H9 (cell line): ENCODE data around the gene NTRK3. TPM values are rescaled to one million over a fixed set of nuclear protein-coding genes. Genes with fewer than 3 reads are reported as not detected.

Experiments
- DNase-seq: peaks from one replicate; pipeline ENCODE4 v3.0.0-alpha.2; 2017
- H2AFZ ChIP-seq: one replicate; pipeline ENCODE4 v1.6.1; 2013; ENCODE audit warnings: mild to moderate bottlenecking, low read length, control low read depth, moderate library complexity
- H2AK5ac ChIP-seq: 2 replicates; pipeline ENCODE4 v1.6.1; 2013; ENCODE audit warnings: low read length, control low read depth, mixed read lengths; ENCODE audit not compliant: insufficient read length
- H2BK120ac ChIP-seq: one replicate; pipeline ENCODE4 v1.6.1; 2013; ENCODE audit warnings: low read depth, mild to moderate bottlenecking, low read length, control low read depth, inconsistent platforms; ENCODE audit not compliant: poor library complexity, severe bottlenecking
- H2BK12ac ChIP-seq: 2 replicates; pipeline ENCODE4 v1.6.1; 2013; ENCODE audit warnings: low read length, control low read depth, mixed read lengths, low read depth; ENCODE audit not compliant: insufficient read length
- H2BK15ac ChIP-seq: 2 replicates; pipeline ENCODE4 v1.6.1; 2013; ENCODE audit warnings: low read depth, low read length, control low read depth
- H2BK20ac ChIP-seq: one replicate; pipeline ENCODE4 v1.6.1; 2013; ENCODE audit warnings: low read depth, mild to moderate bottlenecking, low read length, control low read depth, inconsistent platforms; ENCODE audit not compliant: poor library complexity, severe bottlenecking
- H2BK5ac ChIP-seq: 2 replicates; pipeline ENCODE4 v1.6.1; 2013; ENCODE audit warnings: low read length, control low read depth, mixed read lengths; ENCODE audit not compliant: insufficient read length
- H3K14ac ChIP-seq: 2 replicates; pipeline ENCODE4 v1.6.1; 2013; ENCODE audit warnings: low read length, control low read depth; ENCODE audit not compliant: insufficient read depth
- H3K18ac ChIP-seq: 2 replicates; pipeline ENCODE4 v1.6.1; 2013; ENCODE audit warnings: low read depth, mild to moderate bottlenecking, mixed read lengths, low read length, control low read depth; ENCODE audit not compliant: insufficient read length
- H3K23ac ChIP-seq: 2 replicates; pipeline ENCODE4 v1.6.1; 2013; ENCODE audit warnings: low read length, control low read depth, mixed read lengths, low read depth; ENCODE audit not compliant: insufficient read length
- H3K23me2 ChIP-seq: 2 replicates; pipeline ENCODE4 v1.6.1; 2013; ENCODE audit warnings: low read depth, mild to moderate bottlenecking, mixed read lengths, low read length, control low read depth; ENCODE audit not compliant: insufficient read length, poor library complexity, severe bottlenecking
- H3K27ac ChIP-seq: 2 replicates; pipeline ENCODE4 v1.5.1; 2013; ENCODE audit warnings: low read length, control low read depth, mixed read lengths, low read depth; ENCODE audit not compliant: insufficient read length
- H3K27me3 ChIP-seq: 2 replicates; pipeline ENCODE4 v1.6.1; 2013; ENCODE audit warnings: low read length, control low read depth, inconsistent platforms; ENCODE audit not compliant: insufficient read depth
- H3K4ac ChIP-seq: 2 replicates; pipeline ENCODE4 v1.6.1; 2013; ENCODE audit warnings: low read depth, mild to moderate bottlenecking, control low read depth, inconsistent platforms, low read length, moderate library complexity
- H3K4me1 ChIP-seq: 2 replicates; pipeline ENCODE4 v1.6.1; 2013; ENCODE audit warnings: low read length, control low read depth, inconsistent platforms; ENCODE audit not compliant: insufficient read depth
- H3K4me2 ChIP-seq: 2 replicates; pipeline ENCODE4 v1.6.1; 2013; ENCODE audit warnings: low read length, control low read depth, mixed read lengths; ENCODE audit not compliant: insufficient read length, insufficient read depth
- H3K56ac ChIP-seq: 2 replicates; pipeline ENCODE4 v1.6.1; 2013; ENCODE audit warnings: low read depth, mild to moderate bottlenecking, mixed read lengths, low read length, control low read depth; ENCODE audit not compliant: insufficient read length
- H3K79me1 ChIP-seq: 2 replicates; pipeline ENCODE4 v1.6.1; 2013; ENCODE audit warnings: low read depth, mild to moderate bottlenecking, moderate library complexity, low read length, control low read depth, inconsistent platforms; ENCODE audit not compliant: insufficient read depth, poor library complexity, severe bottlenecking
- H3K79me2 ChIP-seq: 2 replicates; pipeline ENCODE4 v1.6.1; 2013; ENCODE audit warnings: low read length, control low read depth, inconsistent platforms; ENCODE audit not compliant: insufficient read depth
- H3K9ac ChIP-seq: 2 replicates; pipeline ENCODE4 v1.6.1; 2013; ENCODE audit warnings: low read length, control low read depth, mixed read lengths; ENCODE audit not compliant: insufficient read length; ENCODE audit errors: extremely low read depth
- H3K9me3 ChIP-seq: one replicate; pipeline ENCODE4 v1.6.1; 2013; ENCODE audit warnings: low read depth, low read length, inconsistent platforms; ENCODE audit not compliant: control insufficient read depth
- H3T11ph ChIP-seq: one replicate; pipeline ENCODE4 v1.6.1; 2013; ENCODE audit warnings: mild to moderate bottlenecking, low read length, control low read depth, inconsistent platforms
- H4K20me1 ChIP-seq: one replicate; pipeline ENCODE4 v1.6.1; 2013; ENCODE audit not compliant: control insufficient read depth, insufficient read length, insufficient read depth
- H4K5ac ChIP-seq: 2 replicates; pipeline ENCODE4 v1.6.1; 2013; ENCODE audit warnings: low read depth, mild to moderate bottlenecking, mixed read lengths, low read length, control low read depth; ENCODE audit not compliant: insufficient read length
- H4K8ac ChIP-seq: replicated peaks from 2 replicates; pipeline ENCODE4 v1.6.1; 2013; ENCODE audit warnings: low read length, control low read depth, mixed read lengths, low read depth; ENCODE audit not compliant: insufficient read length
- H4K91ac ChIP-seq: 2 replicates; pipeline ENCODE4 v1.6.1; 2013; ENCODE audit warnings: low read depth, mild to moderate bottlenecking, moderate library complexity, mixed read lengths, low read length, control low read depth; ENCODE audit not compliant: insufficient read length
- H3K27ac Mint-ChIP-seq, 3 experiments: 2 replicates in 2 of 3; 3 replicates in 1 of 3; pipeline ENCODE4 v1.8.0; 2020 to 2021; ENCODE audit warnings: mixed read lengths in 3 of 3, mild to moderate bottlenecking in 1 of 3, moderate library complexity in 1 of 3
- H3K27me3 Mint-ChIP-seq: 2 replicates; pipeline ENCODE4 v1.8.0; 2021; ENCODE audit warnings: low read depth, mild to moderate bottlenecking, moderate library complexity, mixed read lengths
- H3K36me3 Mint-ChIP-seq, 3 experiments: 2 replicates in 2 of 3; 3 replicates in 1 of 3; pipeline ENCODE4 v1.8.0; 2020 to 2021; ENCODE audit warnings: low read depth in 3 of 3, mixed read lengths in 3 of 3; ENCODE audit not compliant: insufficient read depth in 1 of 3
- H3K4me1 Mint-ChIP-seq, 2 experiments: 2 replicates each; pipeline ENCODE4 v1.8.0; 2020; ENCODE audit warnings: mixed read lengths in 2 of 2
- H3K4me3 Mint-ChIP-seq, 2 experiments: 2 replicates in 1 of 2; 3 replicates in 1 of 2; pipeline ENCODE4 v1.8.0; 2020 to 2021; ENCODE audit warnings: mild to moderate bottlenecking in 2 of 2, mixed read lengths in 2 of 2, moderate library complexity in 1 of 2
- H3K9me3 Mint-ChIP-seq, 2 experiments: 2 replicates in 1 of 2; 3 replicates in 1 of 2; pipeline ENCODE4 v1.8.0; 2020; ENCODE audit warnings: mild to moderate bottlenecking in 2 of 2, mixed read lengths in 2 of 2, moderate library complexity in 1 of 2
- CTCF ChIP-seq: fragments of 200-600 bp; sonication (generic); conservative IDR thresholded peaks from 3 replicates; pipeline ENCODE4 v1.8.0; 2021; ENCODE audit warnings: antibody characterized with exemption, mild to moderate bottlenecking
- WGBS: extraction: QIAGEN DNeasy Blood & Tissue Kit; methylation state at CpG from one replicate; pipeline ENCODE4 v1.1.7; 2013; ENCODE audit warnings: missing lambda C conversion rate, low lambda C conversion rate, mixed read lengths; ENCODE audit not compliant: insufficient read length; ENCODE audit errors: extremely low coverage; 5-methylcytosine and 5-hydroxymethylcytosine counted together
- total RNA-seq: library from RNA; stranded (reverse); gene quantifications from 2 replicates; pipeline ENCODE4 v1.2.1, GENCODE V29; 2021

Gene NTRK3
- total RNA-seq, 1 experiment from 2014 or later: 2.5 TPM

DNA sequence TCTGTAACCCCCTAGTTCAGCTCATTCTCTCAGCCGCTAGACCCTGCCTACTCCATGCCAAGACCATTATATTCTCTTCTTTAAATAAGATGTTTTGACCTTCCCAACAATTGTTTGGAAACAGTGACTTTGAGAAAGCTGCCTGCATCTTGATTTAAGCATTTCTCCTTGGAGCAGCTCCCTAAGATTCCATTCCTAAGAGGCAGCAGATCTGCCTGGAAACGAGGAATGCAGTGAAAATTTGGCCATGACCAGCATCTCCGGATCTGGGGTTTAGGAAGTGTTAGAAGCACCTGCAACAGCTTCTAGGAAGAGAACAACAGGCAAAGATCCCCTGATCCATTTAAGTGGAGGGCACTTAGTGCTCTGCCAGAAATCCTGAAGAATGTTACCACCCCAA lies 235.7 kb downstream of the NTRK3 start:
- WGBS: no CpG with 5 or more reads among the region's 3 CpGs
- H3K27ac Mint-ChIP-seq: no peak overlapping the region; a peak in 1 of 7 replicates
- DNase-seq: no peak

More for the DNA sequence above, 235.7 kb downstream of the NTRK3 start:
- H4K20me1 ChIP-seq: no peaks in the 10 kb centered on the region
- no peaks in the 10 kb centered on the region for H3K23me2 ChIP-seq
- no peak overlapping the region for H2BK12ac ChIP-seq
- H2BK120ac ChIP-seq: no peak overlapping the region
- no peak overlapping the region for H2AK5ac ChIP-seq
- H3K4me2 ChIP-seq: no peak overlapping the region
- H3K56ac ChIP-seq: no peak overlapping the region
- no peak overlapping the region for H2BK5ac ChIP-seq
- H3K9me3 ChIP-seq: no peaks in the 10 kb centered on the region
- H3K27ac ChIP-seq: no peak overlapping the region
- no peaks in the 10 kb centered on the region for H3K79me1 ChIP-seq
- no peak for TF ChIP-seq CTCF
- H3K27me3 ChIP-seq: no peaks in the 10 kb centered on the region
- H3K9ac ChIP-seq: no peak overlapping the region
- no peak overlapping the region for H4K5ac ChIP-seq
- Mint-ChIP-seq H3K9me3 (no peaks in the 10 kb centered on the region; a peak in 1 of 5 replicates), H3K27me3 (no peaks in the 10 kb centered on the region), H3K4me3 (no peak overlapping the region), H3K36me3 (no peaks in the 10 kb centered on the region; a peak in 1 of 7 replicates), H3K4me1 (peaks cover 22 to 28% of the 10 kb centered on the region in 2 experiments)
- no peak overlapping the region for H4K8ac ChIP-seq
- H3T11ph ChIP-seq: no peak overlapping the region
- no peaks in the 10 kb centered on the region for H3K79me2 ChIP-seq
- H3K4ac ChIP-seq: no peak overlapping the region
- no peak overlapping the region; the same call in 1 of the 2 replicates for H2BK15ac ChIP-seq
- H3K4me1 ChIP-seq: peaks cover 2% of the 10 kb centered on the region
- H3K18ac ChIP-seq: no peak overlapping the region
- no peak overlapping the region for H2BK20ac ChIP-seq
- H3K23ac ChIP-seq: no peak overlapping the region
- no peak overlapping the region for H3K14ac ChIP-seq
- H2AFZ ChIP-seq: no peak overlapping the region
- H4K91ac ChIP-seq: peak overlapping the region; percentile 38
